Nephron progenitor cell (in vitro differentiated cells): Measurements from ENCODE around the gene CLCNKB.
"Not testable (repeated sequence)": the region's sequence is repeated elsewhere in the genome, so short reads cannot be mapped to it uniquely, and the experiment has no call there.

ENCODE experiments used
- DNase-seq: peaks from one replicate; pipeline ENCODE4 v3.0.0; 2021
- H3K27ac Mint-ChIP-seq: 2 replicates; pipeline ENCODE4 v1.8.0; 2021; ENCODE audit warnings: mild to moderate bottlenecking, moderate library complexity, mixed read lengths
- H3K27me3 Mint-ChIP-seq: 2 replicates; pipeline ENCODE4 v1.8.0; 2021; ENCODE audit warnings: mild to moderate bottlenecking, low read depth, mixed read lengths; ENCODE audit not compliant: poor library complexity
- H3K36me3 Mint-ChIP-seq: 2 replicates; pipeline ENCODE4 v1.8.0; 2021; ENCODE audit warnings: low read depth, mixed read lengths
- H3K4me1 Mint-ChIP-seq: 2 replicates; pipeline ENCODE4 v1.8.0; 2021; ENCODE audit warnings: mixed read lengths
- H3K4me3 Mint-ChIP-seq: 2 replicates; pipeline ENCODE4 v1.8.0; 2021; ENCODE audit warnings: mild to moderate bottlenecking, moderate library complexity, mixed read lengths
- H3K9me3 Mint-ChIP-seq: 2 replicates; pipeline ENCODE4 v1.8.0; 2021; ENCODE audit warnings: mild to moderate bottlenecking, moderate library complexity, mixed read lengths
- CTCF ChIP-seq: fragments of 200-600 bp; sonication (generic); IDR thresholded peaks from 2 replicates; pipeline ENCODE4 v1.5.0; 2021; ENCODE audit warnings: antibody characterized with exemption

Gene CLCNKB

DNA sequence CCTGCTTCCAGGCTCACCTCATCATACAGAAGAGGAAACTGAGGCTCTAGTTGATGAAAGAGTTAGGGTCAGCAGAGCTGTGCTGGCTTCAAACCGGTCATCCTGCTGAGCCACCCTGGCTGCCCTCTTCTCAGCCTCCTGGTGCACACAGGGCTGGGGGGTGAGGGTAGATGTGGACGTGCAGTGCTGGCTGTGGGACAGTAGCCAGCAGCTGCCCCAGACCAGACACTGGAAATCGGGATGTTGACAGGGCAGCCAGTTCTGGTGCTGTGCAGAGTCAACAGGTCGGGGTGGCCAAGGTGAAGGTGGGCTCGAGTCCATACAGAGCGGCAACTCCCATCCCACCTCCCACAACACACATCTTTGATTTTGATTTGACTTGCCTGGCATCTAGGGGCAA lies 23.3 kb upstream of the CLCNKB start:
- Mint-ChIP-seq H3K27me3 (peaks cover 37% of the 10 kb centered on the region), H3K4me1 (peaks cover 48% of the 10 kb centered on the region), H3K27ac (no peak overlapping the region), H3K4me3 (no peak overlapping the region), H3K9me3 (no peaks in the 10 kb centered on the region), H3K36me3 (no peaks in the 10 kb centered on the region)
- TF ChIP-seq CTCF, result no peak
- no peak for DNase-seq

DNA sequence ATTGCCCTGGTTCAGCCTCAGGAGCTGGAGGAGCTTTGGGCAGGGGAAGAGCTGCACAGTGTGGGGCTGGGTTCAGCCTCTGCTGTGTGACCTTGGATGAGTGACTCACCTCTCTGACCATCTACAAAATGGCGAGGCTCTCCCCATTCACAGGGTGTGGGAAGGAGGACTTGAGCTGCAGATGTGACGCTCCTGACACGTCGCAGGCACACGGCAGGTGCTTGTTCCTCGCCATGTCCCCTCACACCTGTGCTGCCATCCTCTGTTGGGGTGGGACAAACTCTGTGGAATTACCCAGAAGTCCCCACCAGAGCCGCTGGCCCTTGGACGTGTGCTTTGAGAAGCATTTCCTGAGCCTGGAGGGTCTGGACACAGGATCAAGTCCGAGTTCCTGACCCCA lies 22.7 kb upstream of the CLCNKB start:
- peaks cover 43% of the 10 kb centered on the region for H3K4me1 Mint-ChIP-seq
- H3K4me3 Mint-ChIP-seq, H3K9me3 Mint-ChIP-seq, H3K27ac Mint-ChIP-seq, DNase-seq, H3K36me3 Mint-ChIP-seq: not testable (repeated sequence)
- peaks cover 36% of the 10 kb centered on the region for H3K27me3 Mint-ChIP-seq

- no peak within 1 kb of the TSS for H3K4me3 Mint-ChIP-seq
- H3K4me1 Mint-ChIP-seq, result peaks cover 42% of the 10 kb centered on the region
- DNase-seq, result no peak
- peaks cover 37% of the 10 kb centered on the region for H3K27me3 Mint-ChIP-seq
- H3K27ac Mint-ChIP-seq, result no peak within 1 kb of the TSS
- no peaks in the 10 kb centered on the region for H3K36me3 Mint-ChIP-seq
- H3K9me3 Mint-ChIP-seq, result no peaks in the 10 kb centered on the region
- no peak for TF ChIP-seq CTCF
These were observed 21.9 kb upstream of the CLCNKB start, which contains the start of gene CLCNKA for GRCh38 chr1:16021681-16022080. TSS of gene CLCNKA (plus strand) at chr1:16022036. CDS start at chr1:16022620, 584 bp downstream.

GRCh38 chr1:16022393-16022792 lies 21.2 kb upstream of the CLCNKB start:
- H3K9me3 Mint-ChIP-seq, result no peaks in the 10 kb centered on the region
- H3K4me3 Mint-ChIP-seq, result no peak overlapping the region
- H3K4me1 Mint-ChIP-seq, result peaks cover 42% of the 10 kb centered on the region
- peaks cover 37% of the 10 kb centered on the region for H3K27me3 Mint-ChIP-seq
- DNase-seq, result no peak
- H3K36me3 Mint-ChIP-seq, result no peaks in the 10 kb centered on the region
- H3K27ac Mint-ChIP-seq, result no peak overlapping the region
- no peak for TF ChIP-seq CTCF

DNA sequence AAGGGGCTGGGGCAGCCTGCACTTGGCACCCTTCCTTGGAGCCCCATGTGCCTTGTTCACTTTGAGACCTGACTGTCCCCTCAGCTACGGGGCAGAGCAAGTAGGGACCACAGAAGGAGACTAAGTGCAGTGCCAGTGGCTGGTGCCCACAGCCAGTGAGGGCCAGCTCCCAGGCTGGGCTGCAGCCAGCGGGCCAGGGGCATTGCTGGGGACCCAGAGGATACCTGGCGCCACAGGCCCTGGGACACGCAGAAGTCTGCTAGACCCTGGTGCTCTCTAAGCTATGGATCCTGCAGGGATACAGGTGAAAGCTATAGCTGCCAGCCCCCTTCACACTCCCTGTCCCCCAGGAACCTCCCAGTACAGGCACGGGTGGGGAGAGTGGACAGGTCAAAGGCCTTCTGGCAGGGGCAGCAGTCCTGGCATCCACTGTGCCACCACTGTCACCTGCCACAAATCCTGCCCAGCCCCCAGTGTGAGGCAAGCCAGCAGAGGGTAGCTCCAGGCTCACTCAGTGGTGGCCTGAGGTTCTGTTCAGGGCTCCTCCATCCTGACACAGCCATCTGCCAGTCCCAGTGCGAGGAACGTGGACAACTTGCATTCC lies 20.4 kb upstream of the CLCNKB start:
- H3K36me3 Mint-ChIP-seq, result no peaks in the 10 kb centered on the region

GRCh38 chr1:16026302-16026701 lies 17.3 kb upstream of the CLCNKB start:
- not testable (repeated sequence) for H3K9me3 Mint-ChIP-seq, H3K4me3 Mint-ChIP-seq, H3K27ac Mint-ChIP-seq, H3K36me3 Mint-ChIP-seq, DNase-seq
- H3K4me1 Mint-ChIP-seq, result peaks cover 25% of the 10 kb centered on the region
- H3K27me3 Mint-ChIP-seq, result peaks cover 34% of the 10 kb centered on the region

More for the DNA sequence above, 20.4 kb upstream of the CLCNKB start:
- H3K4me1 Mint-ChIP-seq, result peaks cover 40% of the 10 kb centered on the region
- no peaks in the 10 kb centered on the region for H3K9me3 Mint-ChIP-seq
- peaks cover 37% of the 10 kb centered on the region for H3K27me3 Mint-ChIP-seq
- H3K4me3 Mint-ChIP-seq, result no peak overlapping the region
- DNase-seq, result no peak
- no peak for TF ChIP-seq CTCF
- no peak overlapping the region for H3K27ac Mint-ChIP-seq
